OCI-LY1 (cell line): ENCODE measurements around the gene SLC27A4.

Source experiments
- H2AFZ ChIP-seq: fragments of 200-600 bp; sonication (generic), shearing (Covaris generic); 2 replicates; pipeline ENCODE4 v1.6.0; 2014; ENCODE audit warnings: antibody characterized with exemption, mild to moderate bottlenecking, low read length
- H3F3A ChIP-seq: fragments of 200-600 bp; sonication (generic), shearing (Covaris generic); 2 replicates; pipeline ENCODE4 v1.6.0; 2014; ENCODE audit warnings: mild to moderate bottlenecking, antibody characterized with exemption, low read length, moderate library complexity; ENCODE audit not compliant: insufficient read depth
- H3K27ac ChIP-seq: fragments of 200-600 bp; sonication (generic); 2 replicates; pipeline ENCODE4 v1.5.1; 2014; ENCODE audit warnings: low read length, mixed run types, mild to moderate bottlenecking, low read depth; ENCODE audit not compliant: poor library complexity, severe bottlenecking
- H3K27me3 ChIP-seq: fragments of 200-600 bp; sonication (generic); 2 replicates; pipeline ENCODE4 v1.6.0; 2014; ENCODE audit warnings: antibody characterized with exemption, mild to moderate bottlenecking, low read length, moderate library complexity; ENCODE audit not compliant: insufficient read depth
- H3K36me3 ChIP-seq: fragments of 200-600 bp; sonication (generic); 2 replicates; pipeline ENCODE4 v1.6.1; 2014; ENCODE audit warnings: mild to moderate bottlenecking, antibody characterized with exemption, low read length, moderate library complexity, mixed read lengths; ENCODE audit not compliant: insufficient read depth
- H3K4me1 ChIP-seq: fragments of 200-600 bp; sonication (generic); 2 replicates; pipeline ENCODE4 v1.5.1; 2014; ENCODE audit warnings: mild to moderate bottlenecking, low read length, moderate library complexity; ENCODE audit not compliant: insufficient read depth, severe bottlenecking
- H3K4me2 ChIP-seq: fragments of 200-600 bp; sonication (generic), shearing (Covaris generic); 2 replicates; pipeline ENCODE4 v1.6.1; 2014; ENCODE audit warnings: low read length
- H3K4me3 ChIP-seq: fragments of 200-600 bp; sonication (generic); 2 replicates; pipeline ENCODE4 v1.5.1; 2014; ENCODE audit warnings: low read length, low read depth, mild to moderate bottlenecking, mixed read lengths; ENCODE audit not compliant: poor library complexity, severe bottlenecking
- H3K79me2 ChIP-seq: fragments of 200-600 bp; shearing (Covaris generic); 2 replicates; pipeline ENCODE4 v1.6.1; 2016; ENCODE audit warnings: mixed run types, low read length, mixed read lengths; ENCODE audit not compliant: insufficient read depth
- H3K9ac ChIP-seq: fragments of 200-600 bp; sonication (generic), shearing (Covaris generic); 2 replicates; pipeline ENCODE4 v1.6.1; 2014; ENCODE audit warnings: mild to moderate bottlenecking, low read length, mixed read lengths
- H3K9me2 ChIP-seq: fragments of 200-600 bp; sonication (generic), shearing (Covaris generic); 2 replicates; pipeline ENCODE4 v1.6.1; 2014; ENCODE audit warnings: low read depth, mild to moderate bottlenecking, low read length, mixed read lengths
- H3K9me3 ChIP-seq: fragments of 200-600 bp; shearing (Covaris generic); 2 replicates; pipeline ENCODE4 v1.6.1; 2014; ENCODE audit warnings: low read length, mixed read lengths
- H4K20me1 ChIP-seq: fragments of 200-600 bp; sonication (generic), shearing (Covaris generic); 2 replicates; pipeline ENCODE4 v1.6.0; 2016; ENCODE audit warnings: mild to moderate bottlenecking, low read length; ENCODE audit not compliant: insufficient read depth
- CTCF ChIP-seq: fragments of 200-600 bp; sonication (generic), shearing (Covaris generic); IDR thresholded peaks from 2 replicates; pipeline ENCODE4 v1.5.1; 2017; ENCODE audit warnings: mild to moderate bottlenecking, antibody characterized with exemption, low read length, moderate library complexity, mixed read lengths
- EZH2 ChIP-seq: fragments of 200-600 bp; sonication (generic), shearing (Covaris generic); IDR thresholded peaks from 2 replicates; pipeline ENCODE4 v1.8.0; 2017; ENCODE audit warnings: borderline replicate concordance, mixed run types, mild to moderate bottlenecking, antibody characterized with exemption, low read length, moderate library complexity, mixed read lengths

The SLC27A4 gene

GRCh38 chr9:128406848-128407391, 66.6 kb downstream of the SLC27A4 start:
- H3K4me2 ChIP-seq: no peak overlapping the region
- H3K27me3 ChIP-seq: 0 out of 2 replicates have a peak, but pooled peaks cover 3% of the 10 kb centered on the region
- no peak overlapping the region for H2AFZ ChIP-seq

GRCh38 chr9:128408963-128409431, 68.7 kb downstream of the SLC27A4 start:
- Histone ChIP-seq H3K36me3 (no peaks in the 10 kb centered on the region), H3K27ac (no peak overlapping the region), H2AFZ (no peak overlapping the region), H3K4me1 (no peaks in the 10 kb centered on the region), H3K9ac (no peak overlapping the region), H3K4me2 (no peak overlapping the region), H3K27me3 (peaks cover 3% of the 10 kb centered on the region; the same call in 1 of the 2 replicates), H4K20me1 (no peaks in the 10 kb centered on the region), H3K4me3 (no peak overlapping the region), H3K9me2 (no peaks in the 10 kb centered on the region), H3F3A (no peaks in the 10 kb centered on the region), H3K9me3 (no peaks in the 10 kb centered on the region), H3K79me2 (no peaks in the 10 kb centered on the region)
- TF ChIP-seq CTCF: no peak
- no peak for TF ChIP-seq EZH2

More at GRCh38 chr9:128406848-128407391, 66.6 kb downstream of the SLC27A4 start:
- Histone ChIP-seq H3K9me3 (no peaks in the 10 kb centered on the region), H4K20me1 (no peaks in the 10 kb centered on the region), H3K9ac (no peak overlapping the region), H3K27ac (no peak overlapping the region), H3K9me2 (no peaks in the 10 kb centered on the region), H3K79me2 (no peaks in the 10 kb centered on the region), H3K4me3 (no peak overlapping the region), H3K36me3 (no peaks in the 10 kb centered on the region), H3F3A (no peaks in the 10 kb centered on the region), H3K4me1 (no peaks in the 10 kb centered on the region)
- TF ChIP-seq EZH2 (no peak), CTCF (no peak)

GRCh38 chr9:128409450-128409849, 69.1 kb downstream of the SLC27A4 start:
- Histone ChIP-seq H2AFZ (no peak overlapping the region), H3K9ac (no peak overlapping the region), H3K4me2 (no peak overlapping the region), H3K4me1 (no peaks in the 10 kb centered on the region), H3K9me3 (no peaks in the 10 kb centered on the region), H4K20me1 (no peaks in the 10 kb centered on the region), H3K9me2 (no peaks in the 10 kb centered on the region), H3K27me3 (peaks cover 3% of the 10 kb centered on the region; the same call in 1 of the 2 replicates), H3K27ac (no peak overlapping the region), H3F3A (no peaks in the 10 kb centered on the region), H3K4me3 (no peak overlapping the region), H3K79me2 (no peaks in the 10 kb centered on the region), H3K36me3 (no peaks in the 10 kb centered on the region)
- TF ChIP-seq EZH2: no peak
- no peak for TF ChIP-seq CTCF
